Activated CD8-positive, alpha-beta T cell treated with anti-CD3 and anti-CD28 coated beads, Interleukin-2, amount 10 ng/mL, durations not matched to agents 7 days and 5 days (primary cell): ENCODE measurements around the gene BCKDHB. TPM values are rescaled to one million over a fixed set of nuclear protein-coding genes. Genes with fewer than 3 reads are reported as not detected.

Source experiments
- ATAC-seq: fragments of 150-1000 bp; cut with Tn5 transposase; one replicate; pipeline ENCODE4 v1.10.0; 2021; ENCODE audit warnings: moderate library complexity
- CTCF ChIA-PET: fragments of 350-600 bp; sonication (Branson Sonifier 250); formaldehyde crosslinking; loops from one replicate; lab custom pipeline; 2021; ENCODE audit warnings: antibody characterized with exemption; lab: Charles Lee
- POLR2A ChIA-PET: fragments of 350-600 bp; sonication (Branson Sonifier 250); formaldehyde crosslinking; loops from one replicate; lab custom pipeline; 2021; ENCODE audit warnings: antibody characterized with exemption; lab: Charles Lee
- DNase-seq: peaks from one replicate; pipeline ENCODE4 v3.0.0-alpha.2; 2020
- H3K27ac Mint-ChIP-seq: one replicate; pipeline ENCODE4 v1.8.0; 2021; ENCODE audit warnings: mild to moderate bottlenecking, mixed read lengths
- H3K27me3 Mint-ChIP-seq: one replicate; pipeline ENCODE4 v1.8.0; 2021; ENCODE audit warnings: low read depth, mixed read lengths
- H3K36me3 Mint-ChIP-seq: one replicate; pipeline ENCODE4 v1.8.0; 2021; ENCODE audit warnings: low read depth, mixed read lengths
- H3K4me1 Mint-ChIP-seq: one replicate; pipeline ENCODE4 v1.8.0; 2021; ENCODE audit warnings: low read depth, mixed read lengths
- H3K4me3 Mint-ChIP-seq: one replicate; pipeline ENCODE4 v1.8.0; 2021; ENCODE audit warnings: mild to moderate bottlenecking, mixed read lengths
- H3K9me3 Mint-ChIP-seq: one replicate; pipeline ENCODE4 v1.8.0; 2022; ENCODE audit warnings: mixed read lengths; ENCODE audit not compliant: insufficient read depth
- total RNA-seq, 2 experiments: library from RNA; stranded (reverse); gene quantifications; one replicate each; pipeline ENCODE4 v1.2.3, GENCODE V29; 2021

Gene BCKDHB
- total RNA-seq, 2 experiments from 2014 or later: 19.9 to 21.9 TPM

- H3K4me3 Mint-ChIP-seq: no peak overlapping the region
- ChIA-PET CTCF (no interaction called here), POLR2A (no interaction called here)
- H3K4me1 Mint-ChIP-seq: no peaks in the 10 kb centered on the region
- no peak overlapping the region for H3K27ac Mint-ChIP-seq
- H3K9me3 Mint-ChIP-seq: no peaks in the 10 kb centered on the region
- DNase-seq (no peak), ATAC-seq (no peak)
- H3K27me3 Mint-ChIP-seq: no peaks in the 10 kb centered on the region
- no peaks in the 10 kb centered on the region for H3K36me3 Mint-ChIP-seq
These were observed 250.6 kb downstream of the BCKDHB start for GRCh38 chr6:80357081-80357480.

- Mint-ChIP-seq H3K4me1 (no peaks in the 10 kb centered on the region), H3K36me3 (no peaks in the 10 kb centered on the region), H3K27ac (no peak overlapping the region), H3K27me3 (no peaks in the 10 kb centered on the region), H3K4me3 (no peak overlapping the region), H3K9me3 (no peaks in the 10 kb centered on the region)
- ChIA-PET CTCF (no interaction called here), POLR2A (no interaction called here)
- ATAC-seq (no peak), DNase-seq (no peak)
These were observed 251.2 kb downstream of the BCKDHB start for GRCh38 chr6:80357674-80358073.

- Mint-ChIP-seq H3K27me3 (no peaks in the 10 kb centered on the region), H3K4me3 (no peak overlapping the region), H3K9me3 (no peaks in the 10 kb centered on the region), H3K4me1 (no peaks in the 10 kb centered on the region), H3K36me3 (no peaks in the 10 kb centered on the region), H3K27ac (no peak overlapping the region)
- POLR2A ChIA-PET: no interaction called here
- CTCF ChIA-PET: no interaction called here
- DNase-seq (no peak), ATAC-seq (no peak)
These were observed 257.1 kb downstream of the BCKDHB start for GRCh38 chr6:80363501-80364122.

GRCh38 chr6:80364149-80364548, 257.7 kb downstream of the BCKDHB start:
- ChIA-PET CTCF (no interaction called here), POLR2A (no interaction called here)
- Mint-ChIP-seq H3K9me3 (no peaks in the 10 kb centered on the region), H3K27me3 (no peaks in the 10 kb centered on the region), H3K27ac (no peak overlapping the region), H3K4me1 (no peaks in the 10 kb centered on the region), H3K4me3 (no peak overlapping the region), H3K36me3 (no peaks in the 10 kb centered on the region)
- DNase-seq (no peak), ATAC-seq (no peak)

GRCh38 chr6:80366051-80366450, 259.6 kb downstream of the BCKDHB start:
- H3K36me3 Mint-ChIP-seq: no peaks in the 10 kb centered on the region
- ATAC-seq (no peak), DNase-seq (no peak)
- ChIA-PET POLR2A (no interaction called here), CTCF (no interaction called here)
- no peaks in the 10 kb centered on the region for H3K9me3 Mint-ChIP-seq
- no peak overlapping the region for H3K27ac Mint-ChIP-seq
- no peaks in the 10 kb centered on the region for H3K27me3 Mint-ChIP-seq
- H3K4me1 Mint-ChIP-seq: no peaks in the 10 kb centered on the region
- H3K4me3 Mint-ChIP-seq: no peak overlapping the region

- Mint-ChIP-seq H3K9me3 (no peaks in the 10 kb centered on the region), H3K4me3 (no peak overlapping the region), H3K36me3 (no peaks in the 10 kb centered on the region), H3K4me1 (no peaks in the 10 kb centered on the region), H3K27ac (no peak overlapping the region), H3K27me3 (no peaks in the 10 kb centered on the region)
- DNase-seq: no peak
- no peak for ATAC-seq
- ChIA-PET CTCF (no interaction called here), POLR2A (no interaction called here)
These were observed 260.2 kb downstream of the BCKDHB start for GRCh38 chr6:80366714-80367113.

GRCh38 chr6:80376411-80376810, 269.9 kb downstream of the BCKDHB start:
- Mint-ChIP-seq H3K4me1 (no peaks in the 10 kb centered on the region), H3K9me3 (peaks cover 4% of the 10 kb centered on the region), H3K36me3 (no peaks in the 10 kb centered on the region), H3K27me3 (no peaks in the 10 kb centered on the region), H3K27ac (no peak overlapping the region), H3K4me3 (no peak overlapping the region)
- no peak for DNase-seq
- ChIA-PET POLR2A (interaction anchor here (0.8 kb wide), 1 partner anchor 8 kb away, joined by 3 read pairs; no protein-coding TSS in a partner anchor), CTCF (no interaction called here)
- no peak for ATAC-seq

- Mint-ChIP-seq H3K27me3 (no peaks in the 10 kb centered on the region), H3K27ac (no peak overlapping the region), H3K4me1 (no peaks in the 10 kb centered on the region), H3K4me3 (no peak overlapping the region), H3K9me3 (no peaks in the 10 kb centered on the region), H3K36me3 (no peaks in the 10 kb centered on the region)
- ChIA-PET CTCF (no interaction called here), POLR2A (no interaction called here)
- DNase-seq (no peak), ATAC-seq (no peak)
These were observed 274.1 kb downstream of the BCKDHB start for GRCh38 chr6:80380566-80380965.

- Mint-ChIP-seq H3K9me3 (no peaks in the 10 kb centered on the region), H3K27me3 (no peaks in the 10 kb centered on the region), H3K4me1 (no peaks in the 10 kb centered on the region), H3K27ac (no peak overlapping the region), H3K36me3 (no peaks in the 10 kb centered on the region), H3K4me3 (no peak overlapping the region)
- CTCF ChIA-PET: no interaction called here
- DNase-seq (no peak), ATAC-seq (no peak)
- POLR2A ChIA-PET: no interaction called here
These were observed 276.3 kb downstream of the BCKDHB start for GRCh38 chr6:80382811-80383210.

- no peaks in the 10 kb centered on the region for H3K27me3 Mint-ChIP-seq
- ChIA-PET CTCF (no interaction called here), POLR2A (no interaction called here)
- ATAC-seq (no peak), DNase-seq (no peak)
- no peaks in the 10 kb centered on the region for H3K4me1 Mint-ChIP-seq
- H3K9me3 Mint-ChIP-seq: no peaks in the 10 kb centered on the region
- H3K4me3 Mint-ChIP-seq: no peak overlapping the region
- H3K36me3 Mint-ChIP-seq: no peaks in the 10 kb centered on the region
- H3K27ac Mint-ChIP-seq: no peak overlapping the region
These were observed 282.0 kb downstream of the BCKDHB start for GRCh38 chr6:80388507-80388906.

Other genes starting within 250 kb of the BCKDHB start
- gene ELOVL4, start 159.1 kb upstream of the BCKDHB start, total RNA-seq: under 1 TPM; 0.55 to 0.74 TPM
- 10 to 100 TPM; 40.9 to 47.8 TPM for gene TTK, start 102.0 kb upstream of the BCKDHB start, total RNA-seq